HT1080 (cell line): ENCODE data around the gene BMS1. TPM values are rescaled to one million over a fixed set of nuclear protein-coding genes. Genes with fewer than 3 reads are reported as not detected.

Source experiments
- DNase-seq: peaks from one replicate; pipeline ENCODE4 v3.0.0-alpha.2; 2015; ENCODE audit warnings: low read depth
- small RNA-seq: library from RNA; depleted of rRNA; stranded (forward); fragments of <200 nt; gene quantifications from one replicate; pipeline ENCODE3, GENCODE V24; 2014
- total RNA-seq: library from RNA; depleted of rRNA; stranded (reverse); fragments of >200 nt; shearing (Covaris generic); gene quantifications from 2 replicates; pipeline ENCODE4 v1.2.3, GENCODE V29; 2014; rRNA removed

The BMS1 gene
- total RNA-seq, 1 experiment from 2014 or later: 31.5 TPM

DNA sequence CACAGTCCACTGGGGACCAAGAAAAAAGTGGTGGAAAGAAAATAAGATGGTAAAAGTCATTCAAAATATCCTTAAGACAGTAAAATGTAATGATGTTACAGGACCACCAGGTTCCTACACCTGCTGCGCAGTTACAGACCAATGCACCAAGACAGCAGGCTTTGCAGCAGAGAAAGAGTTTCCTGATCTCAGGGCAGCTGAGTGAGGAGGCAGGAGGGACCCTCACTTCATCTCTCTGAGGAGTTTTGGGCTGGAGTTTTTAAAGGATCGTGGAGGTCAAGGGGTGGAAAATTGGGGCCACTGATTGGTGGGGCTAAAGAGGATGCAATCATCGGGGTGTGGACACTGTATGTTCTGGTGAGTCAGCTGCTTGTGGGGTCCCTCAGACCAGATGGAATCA lies 100.0 kb downstream of the BMS1 start:
- no peak for DNase-seq

Small RNA genes lying within 50 kb of the gene (small RNA-seq; reads per million reads assigned to genes)
- gene RNU6-885P: not detected

Other genes with a start within 250 kb of the BMS1 start
- gene ZNF33B, start 144.2 kb upstream of the BMS1 start, total RNA-seq: 7.8 and 11.3 TPM in 2 replicates